HCT116 (cell line): ENCODE data around the gene SH3PXD2A.

Experiments used
- ATF3 ChIP-seq: IDR thresholded peaks from 2 replicates; pipeline ENCODE4 v1.6.1; 2012
- CTCF ChIP-seq, 3 experiments: fragments of 200-600 bp in 1 of 3; sonication (generic) in 1 of 3; IDR thresholded peaks in 2 of 3; conservative IDR thresholded peaks in 1 of 3; 2 replicates each; pipeline ENCODE4 v1.5.1; 2012 to 2017; ENCODE audit warnings: low read depth in 2 of 3, low read length in 2 of 3, antibody characterized with exemption in 1 of 3, borderline replicate concordance in 1 of 3, control low read depth in 1 of 3, mild to moderate bottlenecking in 1 of 3, mixed read lengths in 1 of 3, mixed run types in 1 of 3, moderate library complexity in 1 of 3; ENCODE audit not compliant: insufficient read depth in 1 of 3
- RAD21 ChIP-seq: IDR thresholded peaks from 2 replicates; pipeline ENCODE4 v1.6.1; 2012; ENCODE audit warnings: low read depth, mild to moderate bottlenecking
- YY1 ChIP-seq: IDR thresholded peaks from 2 replicates; pipeline ENCODE4 v1.6.1; 2011; ENCODE audit warnings: low read length, low read depth, moderate library complexity, mild to moderate bottlenecking; ENCODE audit not compliant: insufficient replicate concordance; ENCODE audit errors: extremely low read depth
- ZBTB33 ChIP-seq: IDR thresholded peaks from 2 replicates; pipeline ENCODE4 v1.6.1; 2011; ENCODE audit warnings: mild to moderate bottlenecking, low read length, moderate library complexity; ENCODE audit not compliant: insufficient replicate concordance; ENCODE audit errors: extremely low read depth
- ZNF274 ChIP-seq: fragments of 200-500 bp; sonication (Bioruptor generic); IDR thresholded peaks from 2 replicates; pipeline ENCODE4 v1.6.1; 2014; ENCODE audit warnings: mild to moderate bottlenecking, low read depth, low read length, inconsistent platforms
- TF ChIP-seq, protein P1 (sequence below): IDR thresholded peaks from 2 replicates; pipeline ENCODE4 v1.6.1; 2012
- TF ChIP-seq, protein P2 (sequence below): IDR thresholded peaks from 2 replicates; pipeline ENCODE4 v1.6.1; 2012; ENCODE audit warnings: low read depth

DNA sequence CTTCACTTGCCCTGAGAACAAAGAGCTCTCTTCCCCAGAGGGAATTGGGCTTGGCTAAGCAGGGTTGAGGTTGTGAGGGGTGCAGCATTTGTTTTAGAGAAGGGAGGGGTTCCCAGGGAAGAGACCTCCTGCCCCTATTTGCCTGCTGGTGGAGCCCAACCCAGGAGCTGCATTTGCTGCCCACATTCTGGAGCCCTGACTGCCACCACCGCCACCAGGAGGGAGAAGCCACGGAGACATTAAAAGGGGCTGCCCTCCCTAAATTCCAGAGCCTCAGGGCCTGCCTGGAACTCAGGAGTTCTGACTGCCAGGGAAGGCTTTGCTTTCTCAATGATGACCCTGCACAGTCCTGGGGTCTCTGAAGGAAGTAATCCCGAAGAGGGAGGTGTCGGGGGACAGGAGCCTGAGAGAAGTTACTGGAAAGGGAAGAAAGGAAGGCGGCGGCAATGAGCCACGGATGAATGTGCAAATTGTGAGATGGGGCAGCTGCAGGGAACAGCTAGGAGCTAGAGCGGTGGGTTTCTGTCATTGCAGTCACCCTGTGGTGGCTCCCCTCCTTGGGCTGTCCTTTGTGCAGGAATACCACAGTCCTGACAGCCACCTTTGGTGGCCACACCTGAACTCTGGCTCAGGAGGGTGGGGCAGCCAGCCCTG, 310.6 kb downstream of the SH3PXD2A start:
- TF ChIP-seq, protein P1, sequence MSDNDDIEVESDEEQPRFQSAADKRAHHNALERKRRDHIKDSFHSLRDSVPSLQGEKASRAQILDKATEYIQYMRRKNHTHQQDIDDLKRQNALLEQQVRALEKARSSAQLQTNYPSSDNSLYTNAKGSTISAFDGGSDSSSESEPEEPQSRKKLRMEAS: no peak
- TF ChIP-seq, protein P2, sequence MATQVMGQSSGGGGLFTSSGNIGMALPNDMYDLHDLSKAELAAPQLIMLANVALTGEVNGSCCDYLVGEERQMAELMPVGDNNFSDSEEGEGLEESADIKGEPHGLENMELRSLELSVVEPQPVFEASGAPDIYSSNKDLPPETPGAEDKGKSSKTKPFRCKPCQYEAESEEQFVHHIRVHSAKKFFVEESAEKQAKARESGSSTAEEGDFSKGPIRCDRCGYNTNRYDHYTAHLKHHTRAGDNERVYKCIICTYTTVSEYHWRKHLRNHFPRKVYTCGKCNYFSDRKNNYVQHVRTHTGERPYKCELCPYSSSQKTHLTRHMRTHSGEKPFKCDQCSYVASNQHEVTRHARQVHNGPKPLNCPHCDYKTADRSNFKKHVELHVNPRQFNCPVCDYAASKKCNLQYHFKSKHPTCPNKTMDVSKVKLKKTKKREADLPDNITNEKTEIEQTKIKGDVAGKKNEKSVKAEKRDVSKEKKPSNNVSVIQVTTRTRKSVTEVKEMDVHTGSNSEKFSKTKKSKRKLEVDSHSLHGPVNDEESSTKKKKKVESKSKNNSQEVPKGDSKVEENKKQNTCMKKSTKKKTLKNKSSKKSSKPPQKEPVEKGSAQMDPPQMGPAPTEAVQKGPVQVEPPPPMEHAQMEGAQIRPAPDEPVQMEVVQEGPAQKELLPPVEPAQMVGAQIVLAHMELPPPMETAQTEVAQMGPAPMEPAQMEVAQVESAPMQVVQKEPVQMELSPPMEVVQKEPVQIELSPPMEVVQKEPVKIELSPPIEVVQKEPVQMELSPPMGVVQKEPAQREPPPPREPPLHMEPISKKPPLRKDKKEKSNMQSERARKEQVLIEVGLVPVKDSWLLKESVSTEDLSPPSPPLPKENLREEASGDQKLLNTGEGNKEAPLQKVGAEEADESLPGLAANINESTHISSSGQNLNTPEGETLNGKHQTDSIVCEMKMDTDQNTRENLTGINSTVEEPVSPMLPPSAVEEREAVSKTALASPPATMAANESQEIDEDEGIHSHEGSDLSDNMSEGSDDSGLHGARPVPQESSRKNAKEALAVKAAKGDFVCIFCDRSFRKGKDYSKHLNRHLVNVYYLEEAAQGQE: no peak
- TF ChIP-seq ZNF274: no peak
- no peak for TF ChIP-seq RAD21
- no peak for TF ChIP-seq CTCF (IDR thresholded peaks at IDR 0.05 in 2 of 3, conservative IDR thresholded peaks at IDR 0.05 in 1 of 3; ENCODE audit: borderline replicate concordance in 1 of 3, insufficient read depth in 1 of 3, low read depth in 2 of 3, low read length in 2 of 3)
- no peak for TF ChIP-seq ATF3
- no peak for TF ChIP-seq YY1
- no peak for TF ChIP-seq ZBTB33
